Measurements from ENCODE around the gene LRTM1.

LRTM1 gene

DNA sequence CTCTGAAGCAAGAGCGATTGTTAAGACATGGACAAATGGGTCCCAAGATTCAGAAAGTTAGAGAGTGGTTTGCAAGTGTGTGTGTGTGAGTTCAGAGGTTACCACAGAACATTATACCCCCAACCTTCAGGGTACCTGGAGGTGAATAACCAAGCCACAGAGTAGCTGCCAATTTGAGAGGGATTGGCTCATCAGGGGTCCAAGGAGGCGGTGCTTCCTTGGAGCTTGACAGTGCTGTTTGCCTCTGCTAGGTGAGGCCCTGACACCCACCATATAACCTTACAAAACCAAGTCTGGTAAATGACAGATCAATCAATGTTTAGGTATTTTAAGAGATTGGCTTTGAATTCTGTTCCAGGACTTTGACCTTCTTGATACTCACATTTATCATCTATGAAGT lies 35.7 kb downstream of the LRTM1 start:
- DNase-seq (ENCODE audit: low read depth): no peak

DNA sequence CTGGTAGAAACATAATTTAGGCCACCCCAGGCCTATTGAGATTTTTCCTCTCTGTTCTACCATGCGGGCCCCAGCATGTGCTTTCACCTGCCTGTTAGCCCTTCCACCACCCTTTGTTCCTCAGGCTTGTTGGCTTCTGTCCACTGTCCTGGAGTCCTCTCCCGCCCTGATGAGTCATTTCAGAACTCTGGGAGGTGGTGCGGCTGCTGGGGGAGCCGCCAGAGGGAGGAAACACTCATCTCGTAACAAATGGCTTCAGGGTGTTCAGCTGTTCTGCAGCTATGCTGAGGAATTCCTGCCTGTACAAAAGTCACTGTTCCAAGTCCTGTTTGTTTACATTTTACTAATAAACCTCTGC lies 36.3 kb downstream of the LRTM1 start:
- DNase-seq (ENCODE audit: low read depth): no peak

DNA sequence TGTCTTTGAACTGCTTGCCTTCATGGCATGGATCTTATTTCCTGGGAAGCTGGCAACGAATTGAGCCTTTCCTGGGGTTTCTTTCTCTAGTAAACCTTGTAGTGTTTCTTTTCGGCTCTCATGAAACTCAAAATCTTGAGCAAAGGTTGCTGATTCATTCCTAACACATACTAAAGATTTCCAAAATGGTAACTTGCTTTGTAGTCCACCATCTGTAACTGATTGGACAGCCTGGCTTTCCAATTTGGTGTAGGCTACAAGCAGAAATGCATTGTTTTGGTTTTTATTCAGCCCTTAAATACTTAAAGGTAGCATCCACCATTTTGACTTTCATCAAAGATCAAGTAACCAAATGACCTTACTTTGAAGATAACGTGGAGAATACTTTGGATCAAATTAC lies 38.1 kb downstream of the LRTM1 start:
- no peak for DNase-seq (ENCODE audit: low read depth)

DNA sequence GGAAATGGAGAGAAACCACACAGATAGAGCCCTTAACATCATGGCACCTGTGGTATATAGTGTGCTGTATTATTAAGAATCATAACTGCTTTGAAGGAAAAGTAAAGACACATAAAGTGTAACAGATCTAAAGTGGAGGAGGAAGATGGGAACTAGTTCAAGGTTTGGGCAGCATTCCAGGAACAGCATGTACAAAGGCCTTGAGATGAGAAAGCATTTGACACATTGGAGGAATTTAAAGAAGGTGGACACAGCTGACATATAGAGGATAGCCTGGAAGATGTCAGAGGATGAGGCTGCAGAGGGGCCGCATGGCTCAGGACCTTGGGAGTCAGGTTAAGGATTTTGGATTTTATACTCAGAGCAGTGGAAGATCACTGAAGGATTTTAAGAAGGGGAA lies 39.0 kb downstream of the LRTM1 start:
- no peak for DNase-seq (ENCODE audit: low read depth)

DNA sequence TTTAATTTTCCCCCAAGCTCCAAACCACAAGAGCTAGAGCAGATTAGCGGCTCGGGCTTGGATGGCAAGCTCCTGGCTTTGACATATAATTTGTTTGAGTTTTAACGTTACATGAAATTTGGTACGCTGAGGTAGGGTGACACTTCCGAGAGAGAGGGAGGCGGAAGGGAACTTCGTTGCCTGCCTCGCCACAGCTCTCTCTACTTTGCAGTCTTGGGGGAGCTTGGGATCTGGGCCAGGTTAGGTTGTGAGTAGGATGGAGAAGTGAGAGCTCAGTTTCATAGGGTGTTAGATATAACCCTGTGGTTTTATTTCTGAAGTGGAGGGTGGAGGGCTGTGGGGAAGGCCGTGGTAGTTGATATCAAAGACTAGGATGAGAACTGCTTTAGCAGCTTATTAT lies 39.7 kb downstream of the LRTM1 start:
- no peak for DNase-seq (ENCODE audit: low read depth)

DNA sequence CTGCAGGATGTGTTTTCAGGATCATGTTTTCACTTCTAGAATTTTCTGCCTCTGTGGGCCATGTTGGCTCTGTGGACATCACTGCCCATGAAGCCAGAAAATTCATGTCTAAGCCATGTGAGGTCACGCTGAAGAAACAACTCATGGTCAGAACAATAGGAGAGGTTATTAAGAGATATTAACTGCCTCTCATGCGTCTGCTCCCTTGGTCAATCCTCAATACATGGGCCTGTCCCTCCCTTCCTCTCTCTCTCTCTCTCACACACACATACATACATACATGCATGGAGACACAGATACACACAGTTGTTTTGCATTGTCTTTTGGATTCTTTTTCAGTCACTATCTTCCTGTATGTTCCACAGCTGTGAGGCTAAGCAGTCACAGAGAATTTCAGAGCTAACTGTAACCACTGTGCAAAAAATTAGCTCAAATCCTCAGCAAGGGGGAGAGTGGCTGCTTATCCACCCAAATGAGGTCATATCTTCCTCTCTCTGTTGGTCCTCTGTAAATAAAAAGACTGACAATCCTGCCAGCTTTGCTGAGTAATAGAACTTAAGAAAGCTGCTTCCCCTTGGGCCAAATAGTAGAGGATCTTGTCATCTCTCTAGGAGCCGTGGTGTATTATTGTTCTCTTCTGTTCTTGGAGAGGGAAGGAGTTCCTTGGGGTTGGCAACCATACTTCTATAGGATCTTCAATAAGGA lies 45.6 kb downstream of the LRTM1 start:
- DNase-seq (ENCODE audit: low read depth): no peak

DNA sequence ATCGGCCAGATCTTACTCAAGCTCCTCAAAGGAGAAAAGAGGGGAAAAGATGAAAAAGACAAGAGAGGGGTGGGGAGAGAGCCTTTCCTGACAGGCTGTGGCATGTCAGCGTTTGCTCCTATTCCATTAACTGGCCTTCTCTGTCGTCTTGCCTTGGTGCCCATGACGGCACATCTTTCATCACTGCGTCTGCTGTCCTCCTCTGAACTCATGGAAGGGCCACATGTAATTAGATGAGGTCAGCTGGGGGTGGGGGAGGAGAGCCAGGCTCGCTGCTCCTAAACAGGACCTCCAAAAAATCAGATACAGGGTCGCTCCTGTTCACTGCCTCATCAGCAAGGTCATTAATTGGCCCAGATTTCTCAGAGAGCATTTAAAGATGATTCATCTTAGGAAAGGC lies 49.7 kb downstream of the LRTM1 start:
- DNase-seq (ENCODE audit: low read depth): no peak

DNA sequence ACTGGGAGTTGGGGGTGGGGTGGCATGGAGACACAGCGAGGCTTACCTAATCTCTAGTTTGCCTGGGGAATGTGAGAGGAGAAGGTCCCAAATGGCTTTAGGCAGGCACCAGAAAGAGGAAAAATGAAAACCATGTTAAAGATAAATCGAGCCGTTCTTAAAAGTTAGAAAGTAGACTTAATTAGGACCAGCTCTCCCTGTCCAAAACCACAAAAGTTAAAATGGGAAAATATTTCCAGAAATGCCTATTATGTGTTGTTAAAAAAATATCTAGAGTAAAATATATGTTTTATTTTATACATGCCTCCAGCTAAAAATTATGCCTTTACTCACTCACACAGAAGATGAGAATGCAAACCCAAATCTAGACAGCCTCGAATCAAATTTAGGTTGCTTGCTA lies 50.1 kb downstream of the LRTM1 start:
- DNase-seq (ENCODE audit: low read depth): no peak

DNA sequence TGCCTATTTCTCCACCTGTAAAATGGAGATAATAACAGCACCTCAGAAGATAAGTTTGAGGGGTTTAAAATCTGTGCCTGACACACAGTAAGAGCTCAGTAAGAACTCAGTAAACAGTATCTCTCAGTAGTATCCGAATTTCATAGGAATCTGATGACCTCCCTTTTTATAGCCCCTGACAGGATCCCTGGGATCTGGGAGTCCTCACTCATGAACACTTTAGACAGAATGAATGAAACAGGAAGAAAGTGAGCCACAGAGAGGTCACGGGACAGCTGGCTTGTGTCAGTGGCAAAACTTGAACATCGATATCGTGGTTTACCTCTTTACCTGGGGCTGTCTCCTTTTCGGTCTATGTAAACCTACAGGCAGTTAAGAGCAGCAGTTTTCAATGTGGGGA lies 51.2 kb downstream of the LRTM1 start:
- no peak for DNase-seq (ENCODE audit: low read depth)

DNA sequence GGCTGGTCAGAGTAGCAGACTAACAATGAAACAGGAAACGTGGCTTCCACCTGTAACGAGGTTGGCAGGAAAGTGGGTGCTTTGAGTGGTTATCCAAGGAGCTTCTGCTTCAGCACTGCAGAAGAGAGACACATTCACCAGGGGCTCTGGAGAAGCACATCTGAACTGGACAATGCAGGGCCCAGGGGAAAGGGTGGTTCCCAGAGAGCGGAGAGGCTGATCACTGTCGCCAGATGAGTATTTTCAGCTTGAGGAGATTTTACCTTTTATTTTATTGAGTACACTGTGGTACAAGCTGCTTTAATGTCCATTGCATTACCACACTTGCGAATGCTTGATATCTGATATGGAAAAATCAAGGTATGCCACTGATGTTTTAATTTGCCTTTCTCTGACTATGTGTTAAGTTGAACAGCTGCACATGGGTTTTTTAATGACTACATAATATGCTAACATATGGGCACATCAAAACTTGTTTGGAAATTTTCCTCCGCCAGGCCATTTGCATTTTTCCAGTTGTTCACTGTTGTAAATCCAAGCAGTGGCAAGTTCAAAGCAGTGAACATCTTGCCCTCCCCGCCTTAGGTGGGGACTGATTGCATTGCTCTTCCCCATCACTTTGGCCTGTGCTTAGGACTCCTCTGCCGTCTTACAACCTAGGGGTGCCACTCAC lies 52.1 kb downstream of the LRTM1 start:
- DNase-seq (ENCODE audit: low read depth): no peak

DNA sequence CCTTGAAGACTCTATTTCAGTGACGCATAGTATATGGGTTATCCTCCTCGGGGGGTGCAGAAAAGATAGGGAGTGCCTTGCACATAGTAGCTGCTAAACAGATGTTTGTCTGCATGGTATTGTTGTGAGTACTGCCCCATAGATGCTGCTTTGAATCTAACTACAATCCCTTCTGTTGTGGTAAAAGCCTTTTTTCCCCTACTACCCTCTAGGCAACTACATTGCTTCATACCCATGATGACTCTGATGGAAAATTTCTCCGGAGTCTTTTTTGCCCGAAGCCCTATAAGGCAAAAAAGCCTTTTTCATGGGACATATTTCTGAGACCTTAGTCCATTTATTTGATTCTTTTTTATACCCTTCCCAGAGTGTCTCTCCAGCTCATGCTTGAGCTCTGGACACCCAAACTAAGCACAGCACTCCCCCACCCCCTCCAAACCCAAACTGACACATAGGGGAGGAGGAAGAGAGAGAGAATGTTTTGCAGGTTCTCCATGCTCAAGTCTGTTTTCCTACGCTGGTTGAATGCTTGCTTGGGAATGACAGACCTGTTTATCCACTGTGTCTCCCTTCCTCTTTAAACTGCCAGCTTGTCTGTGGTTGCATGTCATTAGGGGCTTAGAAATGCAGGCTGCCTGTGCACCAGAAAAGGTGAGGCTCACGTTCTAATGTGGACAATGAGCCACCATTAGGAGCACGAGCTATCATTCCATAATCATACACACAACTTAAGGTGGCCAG lies 52.9 kb downstream of the LRTM1 start:
- no peak for DNase-seq (ENCODE audit: low read depth)

DNA sequence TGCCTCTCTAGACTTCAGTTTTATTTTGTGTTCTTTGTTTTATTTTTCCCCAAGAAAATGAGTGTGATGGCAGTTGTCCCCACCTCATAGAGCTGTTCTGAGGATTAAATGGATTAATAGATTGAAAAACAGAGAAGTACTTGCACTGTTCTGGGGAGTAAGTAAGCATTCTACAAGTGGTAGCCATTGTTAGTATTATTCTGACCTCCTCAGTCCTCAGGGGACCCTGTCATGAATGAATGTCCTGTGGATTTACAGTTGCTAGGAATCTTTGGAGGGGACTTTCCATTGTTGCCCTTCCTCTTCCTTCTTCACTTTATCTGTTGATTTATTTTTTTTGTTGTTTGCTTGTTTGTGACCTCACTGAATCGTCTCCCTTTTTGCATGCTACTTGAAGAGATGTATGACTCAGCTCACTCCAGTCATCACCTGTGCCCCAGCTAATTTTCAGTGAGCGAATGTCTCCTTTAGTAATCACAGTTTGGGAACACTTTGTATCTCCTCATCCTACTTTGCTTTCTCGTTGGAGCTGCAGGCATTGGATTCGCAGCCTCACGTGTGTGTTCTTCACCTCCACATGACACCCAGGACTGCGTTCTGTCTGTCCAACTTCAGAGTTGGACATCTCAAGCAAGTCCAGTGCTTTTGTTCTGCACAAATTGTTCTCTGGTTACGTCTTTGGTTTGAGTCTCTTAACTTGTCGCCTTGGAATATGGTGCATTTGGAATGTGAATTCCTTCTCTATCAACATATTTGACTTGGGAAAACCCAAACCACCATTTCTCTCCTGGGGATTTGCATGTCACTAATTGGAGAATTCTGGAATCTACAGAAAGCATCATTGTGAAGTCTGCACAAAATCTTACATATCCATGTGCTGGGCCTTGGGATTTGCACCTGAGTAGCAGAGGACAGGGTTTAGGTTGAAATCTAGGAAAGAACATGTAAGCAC lies 54.5 kb downstream of the LRTM1 start:
- no peak for DNase-seq (ENCODE audit: low read depth)

DNA sequence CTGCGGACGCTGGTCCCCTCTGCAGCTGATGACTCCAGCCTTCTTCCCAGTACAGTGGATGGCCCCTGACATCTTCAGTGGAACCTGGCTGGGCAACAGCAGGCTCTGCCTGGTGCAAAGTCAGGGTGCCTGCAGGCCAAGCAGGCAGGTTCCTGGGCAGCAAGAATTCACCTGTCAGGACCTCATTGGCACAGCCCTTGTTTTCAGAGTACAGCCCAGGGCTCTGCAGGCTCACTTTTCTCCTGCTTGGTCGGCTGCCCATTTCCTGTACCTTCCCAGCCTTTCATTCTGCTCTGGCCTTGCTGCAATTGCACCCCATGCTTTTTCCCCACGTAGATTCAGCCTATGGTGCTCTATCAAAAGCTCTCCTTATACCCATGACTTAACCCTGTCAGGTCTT lies 56.0 kb downstream of the LRTM1 start:
- no peak for DNase-seq (ENCODE audit: low read depth)

DNA sequence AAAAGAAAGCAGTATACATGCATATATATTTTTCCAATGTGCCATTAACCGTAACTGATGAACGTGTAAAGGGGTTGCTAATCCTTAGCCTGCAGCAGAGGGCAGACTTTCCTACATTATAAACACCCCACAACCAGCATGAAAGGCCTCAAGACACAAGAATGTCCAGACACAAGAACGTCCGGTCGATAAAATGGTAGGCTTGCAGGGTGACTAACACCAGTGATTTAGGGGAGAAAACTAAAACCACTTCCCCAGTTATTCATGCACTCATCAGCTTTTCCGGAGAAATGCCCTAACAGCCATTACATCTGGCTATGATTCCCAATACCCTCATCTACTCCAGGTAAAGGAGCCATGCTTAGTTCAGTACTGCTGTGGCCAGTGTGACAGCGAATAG lies 57.4 kb downstream of the LRTM1 start:
- no peak for DNase-seq (ENCODE audit: low read depth)

Measured in activated T-cell treated with anti-CD3 and anti-CD28 coated beads for 1 hour (primary cell).